IMR-90 (cell line): ENCODE measurements around the gene GABRB3. TPM values are rescaled to one million over a fixed set of nuclear protein-coding genes. Genes with fewer than 3 reads are reported as not detected.

Experiments
- ATAC-seq: fragments of 200-7000 bp; cut with Tn5 transposase; 2 replicates; pipeline ENCODE4 v1.9.1; 2020; ENCODE audit warnings: low read depth, mild to moderate bottlenecking, moderate library complexity
- BruUV-seq: library from RNA; stranded (reverse); fragments of 400-500 nt; replicated peaks from 2 replicates; lab custom pipeline; 2021; lab: Mats Ljungman, UMichigan
- CTCF ChIA-PET: fragments of 300-600 bp; formaldehyde crosslinking; extraction: SDS; loops from one replicate; lab custom pipeline; 2021; ENCODE audit warnings: antibody characterized with exemption; lab: Yijun Ruan, JAX
- POLR2A ChIA-PET: fragments of 300-600 bp; sonication (Branson Sonifier 250); formaldehyde crosslinking; loops from one replicate; lab custom pipeline; 2022; ENCODE audit warnings: antibody characterized with exemption; ENCODE audit not compliant: unreplicated experiment; lab: Charles Lee
- DNase-seq: peaks from one replicate; pipeline ENCODE4 v3.0.0; 2013
- H2AFZ ChIP-seq: replicated peaks from 2 replicates; pipeline ENCODE3; 2013; ENCODE audit warnings: low read length, mild to moderate bottlenecking; ENCODE audit not compliant: poor library complexity
- H2AK5ac ChIP-seq: 2 replicates; pipeline ENCODE4 v1.6.1; 2013; ENCODE audit warnings: low read depth, low read length, inconsistent platforms
- H2AK9ac ChIP-seq: replicated peaks from 2 replicates; pipeline ENCODE3; 2013; ENCODE audit warnings: mild to moderate bottlenecking, low read depth, low read length, moderate library complexity; ENCODE audit not compliant: poor library complexity
- H2BK120ac ChIP-seq: 2 replicates; pipeline ENCODE4 v1.6.1; 2013; ENCODE audit warnings: low read depth, low read length, inconsistent platforms
- H2BK15ac ChIP-seq: 3 replicates; pipeline ENCODE4 v1.6.1; 2013; ENCODE audit warnings: low read depth, low read length, inconsistent platforms
- H2BK20ac ChIP-seq: 2 replicates; pipeline ENCODE4 v1.6.1; 2013; ENCODE audit warnings: low read depth, mild to moderate bottlenecking, inconsistent platforms, low read length, moderate library complexity
- H2BK5ac ChIP-seq: 2 replicates; pipeline ENCODE4 v1.6.1; 2013; ENCODE audit warnings: mild to moderate bottlenecking, low read depth, low read length, inconsistent platforms; ENCODE audit not compliant: poor library complexity, severe bottlenecking
- H3K14ac ChIP-seq: replicated peaks from 2 replicates; pipeline ENCODE4 v1.6.1; 2013; ENCODE audit warnings: low read depth, low read length, inconsistent platforms
- H3K18ac ChIP-seq: 2 replicates; pipeline ENCODE4 v1.6.1; 2013; ENCODE audit warnings: low read depth, low read length, control low read depth
- H3K23ac ChIP-seq: 2 replicates; pipeline ENCODE4 v1.6.1; 2013; ENCODE audit warnings: low read depth, low read length, inconsistent platforms
- H3K27ac ChIP-seq: 2 replicates; pipeline ENCODE4 v1.5.1; 2013; ENCODE audit warnings: mild to moderate bottlenecking, control low read depth, low read length; ENCODE audit not compliant: insufficient read depth
- H3K27me3 ChIP-seq: 2 replicates; pipeline ENCODE4 v1.6.1; 2013; ENCODE audit warnings: low read length; ENCODE audit not compliant: control insufficient read depth, insufficient read depth
- H3K36me3 ChIP-seq: 2 replicates; pipeline ENCODE4 v1.6.1; 2013; ENCODE audit warnings: low read length, mixed read lengths; ENCODE audit not compliant: control insufficient read depth, insufficient read depth
- H3K4ac ChIP-seq: 2 replicates; pipeline ENCODE4 v1.6.1; 2013; ENCODE audit warnings: low read depth, low read length, inconsistent platforms
- H3K4me1 ChIP-seq: 2 replicates; pipeline ENCODE4 v1.6.1; 2013; ENCODE audit warnings: low read length, mixed read lengths; ENCODE audit not compliant: control insufficient read depth, insufficient read depth
- H3K4me2 ChIP-seq: 2 replicates; pipeline ENCODE4 v1.6.1; 2013; ENCODE audit warnings: low read depth, mild to moderate bottlenecking, control low read depth, low read length, moderate library complexity
- H3K4me3 ChIP-seq: 2 replicates; pipeline ENCODE4 v1.5.1; 2013; ENCODE audit warnings: low read depth, mild to moderate bottlenecking, control low read depth, low read length, moderate library complexity; ENCODE audit not compliant: insufficient read depth
- H3K56ac ChIP-seq: 2 replicates; pipeline ENCODE4 v1.6.1; 2013; ENCODE audit warnings: low read length, inconsistent platforms; ENCODE audit not compliant: insufficient read depth; ENCODE audit errors: extremely low read depth
- H3K79me1 ChIP-seq, 2 experiments: 2 replicates each; pipeline ENCODE4 v1.6.1; 2013; ENCODE audit warnings: low read length in 2 of 2, inconsistent platforms in 1 of 2, low read depth in 1 of 2
- H3K9ac ChIP-seq: 2 replicates; pipeline ENCODE4 v1.6.1; 2013; ENCODE audit warnings: low read depth, low read length, control low read depth
- H3K9me1 ChIP-seq: 2 replicates; pipeline ENCODE4 v1.6.1; 2013; ENCODE audit warnings: low read length, inconsistent platforms; ENCODE audit not compliant: insufficient read depth
- H3K9me3 ChIP-seq: 2 replicates; pipeline ENCODE4 v1.6.1; 2013; ENCODE audit warnings: low read length; ENCODE audit not compliant: control insufficient read depth, insufficient read depth
- H4K20me1 ChIP-seq: 2 replicates; pipeline ENCODE4 v1.6.1; 2013; ENCODE audit warnings: low read length, inconsistent platforms; ENCODE audit not compliant: insufficient read depth
- H4K5ac ChIP-seq: 2 replicates; pipeline ENCODE4 v1.6.1; 2013; ENCODE audit warnings: mild to moderate bottlenecking, low read depth, low read length, control low read depth
- H4K8ac ChIP-seq, 2 experiments: 2 replicates each; pipeline ENCODE4 v1.6.1; 2013; ENCODE audit warnings: low read depth in 2 of 2, low read length in 2 of 2, control low read depth in 1 of 2, inconsistent platforms in 1 of 2
- H4K91ac ChIP-seq: 2 replicates; pipeline ENCODE4 v1.6.1; 2013; ENCODE audit warnings: low read depth, low read length, inconsistent platforms; ENCODE audit not compliant: insufficient read depth
- BHLHE40 ChIP-seq: fragments of 150-350 bp; IDR thresholded peaks from 2 replicates; pipeline ENCODE4 v1.6.1; 2016; ENCODE audit warnings: mild to moderate bottlenecking, low read depth, low read length
- CEBPB ChIP-seq: IDR thresholded peaks from 2 replicates; pipeline ENCODE4 v1.6.1; 2012; ENCODE audit warnings: low read depth, low read length, improper control_type of control experiment
- ELK1 ChIP-seq: fragments of 150-350 bp; IDR thresholded peaks from 2 replicates; pipeline ENCODE4 v1.6.1; 2016; ENCODE audit warnings: low read depth, mild to moderate bottlenecking, low read length, moderate library complexity, borderline replicate concordance
- FOS ChIP-seq: fragments of 150-350 bp; IDR thresholded peaks from 2 replicates; pipeline ENCODE4 v1.6.1; 2016; ENCODE audit warnings: low read depth, low read length
- MAFK ChIP-seq: IDR thresholded peaks from 2 replicates; pipeline ENCODE4 v1.6.1; 2012; ENCODE audit warnings: low read depth, low read length, improper control_type of control experiment
- MXI1 ChIP-seq: IDR thresholded peaks from 2 replicates; pipeline ENCODE4 v1.6.1; 2012; ENCODE audit warnings: low read depth, mild to moderate bottlenecking, low read length, moderate library complexity, borderline replicate concordance
- NFE2L2 ChIP-seq: fragments of 150-350 bp; IDR thresholded peaks from 2 replicates; pipeline ENCODE4 v1.6.1; 2016; ENCODE audit warnings: low read depth, mild to moderate bottlenecking, low read length
- POLR2A ChIP-seq: IDR thresholded peaks from 2 replicates; pipeline ENCODE4 v1.6.1; 2012; ENCODE audit warnings: mild to moderate bottlenecking, low read depth, low read length
- RAD21 ChIP-seq: IDR thresholded peaks from 2 replicates; pipeline ENCODE4 v1.6.1; 2012; ENCODE audit warnings: low read length, improper control_type of control experiment
- RCOR1 ChIP-seq: IDR thresholded peaks from 2 replicates; pipeline ENCODE4 v1.6.1; 2012; ENCODE audit warnings: mild to moderate bottlenecking, low read length, improper control_type of control experiment; ENCODE audit not compliant: insufficient replicate concordance
- RFX5 ChIP-seq: IDR thresholded peaks from 2 replicates; pipeline ENCODE4 v1.8.0; 2012; ENCODE audit warnings: low read depth, mild to moderate bottlenecking, low read length, moderate library complexity
- SMC3 ChIP-seq: fragments of 150-350 bp; IDR thresholded peaks from 2 replicates; pipeline ENCODE4 v1.6.1; 2016; ENCODE audit warnings: low read depth, mild to moderate bottlenecking, antibody characterized with exemption, low read length, moderate library complexity
- USF2 ChIP-seq: fragments of 150-350 bp; IDR thresholded peaks from 2 replicates; pipeline ENCODE4 v1.6.1; 2017; ENCODE audit warnings: mild to moderate bottlenecking, antibody characterized with exemption, low read length, low read depth
- WGBS, 2 experiments: methylation state at CpG; one replicate each; pipeline versions ENCODE4 v1.1.5 to v1.1.7; 2013; ENCODE audit warnings: missing lambda C conversion rate in 2 of 2; ENCODE audit not compliant: insufficient read length in 1 of 2; ENCODE audit errors: extremely low coverage in 2 of 2; 5-methylcytosine and 5-hydroxymethylcytosine counted together
- dilution Hi-C: fragments of 300-500 bp; cut with HindIII; formaldehyde crosslinking; loops from one replicate; pipeline ENCODE4 v1.14.3; 2018; ENCODE audit warnings: low sequenced_read_pairs; ENCODE audit not compliant: unreplicated experiment
- in situ Hi-C: fragments of 300-500 bp; cut with MboI; formaldehyde crosslinking; loops from 3 replicates; pipeline ENCODE4 v1.14.3; 2019; ENCODE audit warnings: low sequenced_read_pairs, inconsistent platforms, mixed read lengths
- intact Hi-C: fragments of 100-400 bp; cut with micrococcal nuclease; formaldehyde crosslinking; loops from 2 replicates; pipeline ENCODE4 v1.10.0; 2022
- polyA plus RNA-seq, 3 experiments: library from polyadenylated mRNA; depleted of rRNA; stranded (reverse); fragments of >200 nt; gene quantifications; 2 replicates each; pipeline ENCODE4 v1.2.3, GENCODE V29; 2012; ENCODE audit warnings: low replicate concordance in 1 of 3
- total RNA-seq: library from RNA; depleted of rRNA; stranded (reverse); fragments of >200 nt; gene quantifications from 2 replicates; pipeline ENCODE4 v1.2.3, GENCODE V29; 2012

GABRB3 gene
- total and polyA plus RNA-seq, 2 of the 4 experiments (the other 2 are of a cell fraction): 0.36 to 0.54 TPM

DNA sequence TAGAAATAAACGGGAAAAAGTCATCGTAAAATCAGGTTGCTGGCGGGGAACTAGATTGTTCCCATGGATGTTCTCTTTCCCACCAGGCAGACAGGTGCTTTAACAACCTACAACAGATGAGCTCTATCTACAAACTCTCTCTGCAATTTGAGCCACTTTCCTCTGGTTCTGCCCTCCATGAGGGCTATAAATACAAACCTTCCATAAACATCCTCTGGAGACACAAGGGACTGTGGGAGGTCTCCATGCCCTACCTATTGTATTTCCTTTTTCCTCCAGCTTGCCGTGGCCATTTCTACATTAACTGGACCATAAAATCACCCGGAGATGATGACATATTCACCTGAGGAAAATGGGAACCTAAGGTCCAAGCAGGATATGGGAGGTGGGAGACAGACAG, 151.1 kb downstream of the GABRB3 start:
- no TSS peak for BruUV-seq
- H4K20me1 ChIP-seq: no peaks in the 10 kb centered on the region
- H3K4me3 ChIP-seq: no peak overlapping the region
- H4K8ac ChIP-seq: no peak overlapping the region
- no CpG with 5 or more reads among the region's 5 CpGs for WGBS, 2 experiments
- no peak overlapping the region for H3K23ac ChIP-seq
- no peak overlapping the region for H4K91ac ChIP-seq
- no peak overlapping the region for H2AK5ac ChIP-seq
- no peak overlapping the region for H3K9ac ChIP-seq
- H3K4me2 ChIP-seq: no peak overlapping the region
- no peak overlapping the region for H2AFZ ChIP-seq
- no peak overlapping the region for H2BK120ac ChIP-seq
- peaks cover 26% of the 10 kb centered on the region for H3K9me3 ChIP-seq
- no peak for TF ChIP-seq CEBPB
- no peak for TF ChIP-seq SMC3
- TF ChIP-seq MAFK: no peak
- TF ChIP-seq NFE2L2: no peak
- TF ChIP-seq RFX5: no peak
- TF ChIP-seq FOS: no peak
- TF ChIP-seq ELK1: no peak
- no peak for TF ChIP-seq POLR2A
- TF ChIP-seq MXI1: no peak
- TF ChIP-seq BHLHE40: no peak
- TF ChIP-seq RCOR1: no peak
- no peak for TF ChIP-seq USF2
- no peak for TF ChIP-seq RAD21
- H3K4me1 ChIP-seq: no peaks in the 10 kb centered on the region
- ChIA-PET CTCF (no interaction called here), POLR2A (no interaction called here)
- H2BK20ac ChIP-seq: no peak overlapping the region
- H3K56ac ChIP-seq: no peak overlapping the region
- H3K36me3 ChIP-seq: no peaks in the 10 kb centered on the region
- H3K27ac ChIP-seq: no peak overlapping the region
- intact Hi-C loops (no loop called here), dilution Hi-C loops (no loop called here), in situ Hi-C loops (no loop called here)
- no peak overlapping the region for H2BK5ac ChIP-seq
- no peak overlapping the region for H3K18ac ChIP-seq
- no peaks in the 10 kb centered on the region for H3K27me3 ChIP-seq
- no peak overlapping the region for H4K5ac ChIP-seq
- H2BK15ac ChIP-seq: no peak overlapping the region
- H3K79me1 ChIP-seq: no peaks in the 10 kb centered on the region
- no peaks in the 10 kb centered on the region for H3K9me1 ChIP-seq
- no peak for ATAC-seq
- no peak overlapping the region for H3K4ac ChIP-seq
- no peak overlapping the region for H2AK9ac ChIP-seq
- H3K14ac ChIP-seq: no peak overlapping the region
- DNase-seq: no peak
